ENCODE results near the gene FZD4. TPM values are rescaled to one million over a fixed set of nuclear protein-coding genes. Genes with fewer than 3 reads are reported as not detected.
"Not testable (repeated sequence)": the region's sequence is repeated elsewhere in the genome, so short reads cannot be mapped to it uniquely, and the experiment has no call there.

The FZD4 gene
- total RNA-seq, 2 experiments from 2014 or later = 0.17 TPM; not detected in 1

DNA sequence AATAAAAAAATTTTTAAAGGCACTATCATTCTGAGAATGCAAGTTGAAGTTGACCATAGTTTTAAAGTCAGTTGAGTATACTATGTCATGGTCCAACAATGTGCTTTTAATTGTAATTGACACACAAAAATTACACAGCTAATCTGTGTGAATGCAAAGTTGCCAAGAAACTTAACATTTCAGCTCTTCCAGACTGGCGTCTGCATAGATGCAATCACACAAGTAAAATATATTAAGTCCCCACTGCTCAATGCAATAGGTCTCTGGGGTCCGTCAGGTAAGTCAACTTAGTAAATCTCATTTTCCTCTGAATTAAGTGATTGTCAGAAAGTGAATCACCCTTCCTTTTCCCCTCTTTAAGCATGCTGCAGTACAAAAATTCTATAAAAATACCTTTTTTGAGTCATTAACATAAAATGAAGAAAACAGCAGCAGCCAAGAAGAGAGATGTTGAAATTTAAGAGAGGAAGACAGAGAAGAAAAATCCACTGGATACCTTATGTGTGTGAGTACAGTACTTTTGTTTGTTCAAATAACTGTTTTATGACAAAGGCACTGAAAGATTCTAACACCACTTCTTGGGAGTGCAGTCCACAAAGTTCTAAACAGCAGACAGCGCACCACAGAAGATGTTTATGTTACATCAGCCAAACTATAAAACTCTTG lies 5.1 kb downstream of the FZD4 start:
- no peaks in the 10 kb centered on the region for H4K20me1 ChIP-seq (ENCODE audit: insufficient read depth, low read length)
- ChIA-PET CTCF (ENCODE audit: unreplicated experiment) (no interaction called here), POLR2A (no interaction called here)
- no peak for DNase-seq (ENCODE audit: low spot score)
- H3K4me2 ChIP-seq (ENCODE audit: low read length) = no peak overlapping the region
- H3K36me3 ChIP-seq (ENCODE audit: insufficient read depth, low read length) = no peaks in the 10 kb centered on the region
- TF ChIP-seq EZH2phosphoT487 (IDR thresholded peaks at IDR 0.05; ENCODE audit: borderline replicate concordance, low read depth, low read length) = no peak
- TF ChIP-seq, protein P1, sequence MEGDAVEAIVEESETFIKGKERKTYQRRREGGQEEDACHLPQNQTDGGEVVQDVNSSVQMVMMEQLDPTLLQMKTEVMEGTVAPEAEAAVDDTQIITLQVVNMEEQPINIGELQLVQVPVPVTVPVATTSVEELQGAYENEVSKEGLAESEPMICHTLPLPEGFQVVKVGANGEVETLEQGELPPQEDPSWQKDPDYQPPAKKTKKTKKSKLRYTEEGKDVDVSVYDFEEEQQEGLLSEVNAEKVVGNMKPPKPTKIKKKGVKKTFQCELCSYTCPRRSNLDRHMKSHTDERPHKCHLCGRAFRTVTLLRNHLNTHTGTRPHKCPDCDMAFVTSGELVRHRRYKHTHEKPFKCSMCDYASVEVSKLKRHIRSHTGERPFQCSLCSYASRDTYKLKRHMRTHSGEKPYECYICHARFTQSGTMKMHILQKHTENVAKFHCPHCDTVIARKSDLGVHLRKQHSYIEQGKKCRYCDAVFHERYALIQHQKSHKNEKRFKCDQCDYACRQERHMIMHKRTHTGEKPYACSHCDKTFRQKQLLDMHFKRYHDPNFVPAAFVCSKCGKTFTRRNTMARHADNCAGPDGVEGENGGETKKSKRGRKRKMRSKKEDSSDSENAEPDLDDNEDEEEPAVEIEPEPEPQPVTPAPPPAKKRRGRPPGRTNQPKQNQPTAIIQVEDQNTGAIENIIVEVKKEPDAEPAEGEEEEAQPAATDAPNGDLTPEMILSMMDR (conservative IDR thresholded peaks at IDR 0.05; ENCODE audit: low read length) = no peak
- H3K4me3 ChIP-seq (ENCODE audit: low read depth, low read length, poor library complexity, severe bottlenecking) = no peak overlapping the region
- no peaks in the 10 kb centered on the region for H3K9me3 ChIP-seq (ENCODE audit: low read length)
- no peak overlapping the region for H3K27ac ChIP-seq (ENCODE audit: low read depth, low read length, poor library complexity, severe bottlenecking)
- no TSS peak for BruUV-seq (replicated peaks)
- H3K9me2 ChIP-seq (ENCODE audit: insufficient read depth, low read length) = no peaks in the 10 kb centered on the region
- intact Hi-C loops (cut with micrococcal nuclease; ENCODE audit: unreplicated experiment) = no loop called here
- no peak overlapping the region for H2AFZ ChIP-seq (ENCODE audit: low read length)
- no peaks in the 10 kb centered on the region for H3K79me2 ChIP-seq (ENCODE audit: insufficient read depth, low read depth, low read length)
- no peaks in the 10 kb centered on the region for H3K4me1 ChIP-seq (ENCODE audit: insufficient read depth, low read length, poor library complexity, severe bottlenecking)

DNA sequence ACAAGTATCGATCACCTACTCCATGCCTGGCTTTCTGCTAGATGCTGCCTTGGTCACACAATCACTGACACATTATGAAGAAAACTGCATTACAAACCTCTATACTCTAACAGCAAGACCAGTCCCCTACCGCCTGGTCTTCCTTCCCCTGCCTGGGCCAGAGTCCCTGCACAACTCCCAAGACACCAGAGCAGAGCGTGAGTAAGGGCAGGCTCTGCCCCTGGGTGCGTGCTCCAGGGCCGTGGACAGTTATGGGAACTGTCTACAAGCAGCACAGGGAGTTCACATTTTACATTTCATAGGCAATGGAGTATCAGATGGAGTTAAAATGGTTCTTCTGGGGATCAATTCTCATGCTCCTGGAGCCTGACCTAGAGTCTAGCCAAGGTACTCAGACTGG lies 6.5 kb downstream of the FZD4 start:
- Histone ChIP-seq H3K9me3 (ENCODE audit: low read length) (no peaks in the 10 kb centered on the region), H3K9me2 (ENCODE audit: insufficient read depth, low read length) (no peaks in the 10 kb centered on the region), H3K4me3 (ENCODE audit: low read depth, low read length, poor library complexity, severe bottlenecking) (no peak overlapping the region), H3K4me2 (ENCODE audit: low read length) (no peak overlapping the region), H3K79me2 (ENCODE audit: insufficient read depth, low read depth, low read length) (no peaks in the 10 kb centered on the region), H3K27ac (ENCODE audit: low read depth, low read length, poor library complexity, severe bottlenecking) (no peak overlapping the region), H4K20me1 (ENCODE audit: insufficient read depth, low read length) (no peaks in the 10 kb centered on the region), H2AFZ (ENCODE audit: low read length) (no peak overlapping the region), H3K36me3 (ENCODE audit: insufficient read depth, low read length) (no peaks in the 10 kb centered on the region), H3K4me1 (ENCODE audit: insufficient read depth, low read length, poor library complexity, severe bottlenecking) (no peaks in the 10 kb centered on the region)
- intact Hi-C loops (cut with micrococcal nuclease; ENCODE audit: unreplicated experiment) = no loop called here
- POLR2A ChIA-PET = no interaction called here
- CTCF ChIA-PET (ENCODE audit: unreplicated experiment) = no interaction called here
- BruUV-seq (replicated peaks) = no TSS peak
- DNase-seq (ENCODE audit: low spot score) = no peak
- TF ChIP-seq, protein P1 (conservative IDR thresholded peaks at IDR 0.05; ENCODE audit: low read length) = no peak
- TF ChIP-seq EZH2phosphoT487 (IDR thresholded peaks at IDR 0.05; ENCODE audit: borderline replicate concordance, low read depth, low read length) = no peak

DNA sequence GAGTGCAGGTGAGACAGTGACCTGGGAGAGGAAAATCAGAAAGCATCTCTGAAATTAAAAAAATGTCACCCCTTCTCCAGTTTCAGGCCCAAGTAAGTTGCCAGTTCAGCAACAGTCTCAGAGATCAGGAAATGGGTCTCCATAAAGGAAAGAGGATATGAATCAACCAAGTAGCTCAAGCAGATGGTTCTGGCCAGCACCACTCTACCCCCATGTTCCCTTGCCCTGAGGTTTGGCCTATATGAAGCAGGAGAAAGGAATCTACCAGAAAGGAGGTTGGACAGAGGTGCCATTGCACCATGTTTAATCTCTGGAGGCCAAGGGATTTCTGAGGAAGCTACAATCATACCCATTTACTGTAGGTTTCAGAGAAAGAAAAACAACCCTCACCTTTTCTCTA lies 7.7 kb downstream of the FZD4 start:
- H3K9me2 ChIP-seq (ENCODE audit: insufficient read depth, low read length) = no peaks in the 10 kb centered on the region

DNA sequence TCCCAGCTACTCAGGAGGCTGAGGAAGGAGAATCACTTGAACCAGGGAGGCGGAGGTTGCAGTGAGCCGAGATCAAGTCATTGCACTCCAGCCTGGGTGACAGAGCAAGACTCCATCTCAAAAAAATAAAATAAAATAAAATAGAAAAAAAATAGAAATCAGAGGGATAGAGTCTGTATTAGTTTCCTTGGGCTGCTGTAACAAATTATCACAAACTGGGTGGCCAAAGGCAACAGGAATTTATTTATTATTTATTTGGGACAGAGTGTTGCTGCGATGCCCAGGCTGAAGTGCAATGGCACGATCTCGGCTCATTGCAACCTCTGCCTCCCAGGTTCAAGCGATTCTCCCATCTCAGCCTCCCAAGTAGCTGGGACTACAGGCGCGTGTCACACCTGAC lies 11.7 kb downstream of the FZD4 start:
- CTCF ChIA-PET (ENCODE audit: unreplicated experiment); H2AFZ ChIP-seq (ENCODE audit: low read length); DNase-seq (ENCODE audit: low spot score); H3K4me1 ChIP-seq (ENCODE audit: insufficient read depth, low read length, poor library complexity, severe bottlenecking); H3K4me3 ChIP-seq (ENCODE audit: low read depth, low read length, poor library complexity, severe bottlenecking); H3K36me3 ChIP-seq (ENCODE audit: insufficient read depth, low read length); H3K9me3 ChIP-seq (ENCODE audit: low read length); intact Hi-C loops (cut with micrococcal nuclease; ENCODE audit: unreplicated experiment); H4K20me1 ChIP-seq (ENCODE audit: insufficient read depth, low read length); H3K79me2 ChIP-seq (ENCODE audit: insufficient read depth, low read depth, low read length); H3K9me2 ChIP-seq (ENCODE audit: insufficient read depth, low read length); H3K27ac ChIP-seq (ENCODE audit: low read depth, low read length, poor library complexity, severe bottlenecking); H3K4me2 ChIP-seq (ENCODE audit: low read length); BruUV-seq (replicated peaks); POLR2A ChIA-PET: not testable (repeated sequence)

More for the DNA sequence above, 7.7 kb downstream of the FZD4 start:
- H3K27ac ChIP-seq (ENCODE audit: low read depth, low read length, poor library complexity, severe bottlenecking) = no peak overlapping the region
- no peaks in the 10 kb centered on the region for H3K4me1 ChIP-seq (ENCODE audit: insufficient read depth, low read length, poor library complexity, severe bottlenecking)
- no TSS peak for BruUV-seq (replicated peaks)
- POLR2A ChIA-PET = interaction anchor here (0.6 to 1.1 kb wide), 2 partner anchors 7 to 120 kb away, joined by 3 to 5 read pairs; partner anchors contain the start of gene FZD4
- H3K4me2 ChIP-seq (ENCODE audit: low read length) = no peak overlapping the region
- H3K36me3 ChIP-seq (ENCODE audit: insufficient read depth, low read length) = no peaks in the 10 kb centered on the region
- H3K4me3 ChIP-seq (ENCODE audit: low read depth, low read length, poor library complexity, severe bottlenecking) = no peak overlapping the region
- intact Hi-C loops (cut with micrococcal nuclease; ENCODE audit: unreplicated experiment) = no loop called here
- H3K9me3 ChIP-seq (ENCODE audit: low read length) = no peaks in the 10 kb centered on the region
- H2AFZ ChIP-seq (ENCODE audit: low read length) = no peak overlapping the region
- no peak for TF ChIP-seq EZH2phosphoT487 (IDR thresholded peaks at IDR 0.05; ENCODE audit: borderline replicate concordance, low read depth, low read length)
- TF ChIP-seq, protein P1 (conservative IDR thresholded peaks at IDR 0.05; ENCODE audit: low read length) = no peak
- no peak for DNase-seq (ENCODE audit: low spot score)
- CTCF ChIA-PET (ENCODE audit: unreplicated experiment) = no interaction called here
- H3K79me2 ChIP-seq (ENCODE audit: insufficient read depth, low read depth, low read length) = no peaks in the 10 kb centered on the region
- H4K20me1 ChIP-seq (ENCODE audit: insufficient read depth, low read length) = no peaks in the 10 kb centered on the region

Measured in OCI-LY7 (cell line).